ENCODE results near the gene PLA2G4B.

DNA sequence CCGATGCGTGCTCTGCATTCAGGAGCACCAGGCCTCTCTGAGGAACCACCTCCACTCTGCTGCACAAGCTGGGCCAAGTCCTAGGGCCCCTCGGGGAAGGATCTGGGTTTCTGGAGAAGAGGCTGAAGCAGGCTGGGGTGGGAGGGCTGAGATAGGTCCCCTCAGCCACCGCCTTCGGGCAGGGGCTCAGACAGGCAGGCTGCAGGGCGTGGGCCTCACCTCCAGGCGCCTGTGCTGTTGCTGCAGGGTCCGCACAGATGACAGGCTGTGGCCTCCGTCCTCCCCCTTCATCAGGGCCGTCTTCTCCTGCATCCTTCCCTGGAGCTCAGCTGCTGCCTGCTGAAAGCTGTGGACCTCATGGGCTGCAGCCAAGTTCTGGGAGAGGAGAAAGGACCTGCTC is 15.2 kb downstream of the PLA2G4B start:
- TF ChIP-seq, protein P1, sequence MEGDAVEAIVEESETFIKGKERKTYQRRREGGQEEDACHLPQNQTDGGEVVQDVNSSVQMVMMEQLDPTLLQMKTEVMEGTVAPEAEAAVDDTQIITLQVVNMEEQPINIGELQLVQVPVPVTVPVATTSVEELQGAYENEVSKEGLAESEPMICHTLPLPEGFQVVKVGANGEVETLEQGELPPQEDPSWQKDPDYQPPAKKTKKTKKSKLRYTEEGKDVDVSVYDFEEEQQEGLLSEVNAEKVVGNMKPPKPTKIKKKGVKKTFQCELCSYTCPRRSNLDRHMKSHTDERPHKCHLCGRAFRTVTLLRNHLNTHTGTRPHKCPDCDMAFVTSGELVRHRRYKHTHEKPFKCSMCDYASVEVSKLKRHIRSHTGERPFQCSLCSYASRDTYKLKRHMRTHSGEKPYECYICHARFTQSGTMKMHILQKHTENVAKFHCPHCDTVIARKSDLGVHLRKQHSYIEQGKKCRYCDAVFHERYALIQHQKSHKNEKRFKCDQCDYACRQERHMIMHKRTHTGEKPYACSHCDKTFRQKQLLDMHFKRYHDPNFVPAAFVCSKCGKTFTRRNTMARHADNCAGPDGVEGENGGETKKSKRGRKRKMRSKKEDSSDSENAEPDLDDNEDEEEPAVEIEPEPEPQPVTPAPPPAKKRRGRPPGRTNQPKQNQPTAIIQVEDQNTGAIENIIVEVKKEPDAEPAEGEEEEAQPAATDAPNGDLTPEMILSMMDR (IDR thresholded peaks at IDR 0.05), result no peak
- no peak for TF ChIP-seq POLR2A (IDR thresholded peaks at IDR 0.05)

All from testis (tissue), 2 donors.